Globus pallidus (tissue), 1 donor: ENCODE data around the gene PRKG1.
A peak's percentile ranks its signal among the peaks of the same experiment; 100 is the strongest.
"Not testable (repeated sequence)": the region's sequence is repeated elsewhere in the genome, so short reads cannot be mapped to it uniquely, and the experiment has no call there.

Experiments used
- DNase-seq: peaks from one replicate; pipeline ENCODE4 v3.0.0-alpha.2; 2015; ENCODE audit warnings: low spot score

Gene PRKG1

DNA sequence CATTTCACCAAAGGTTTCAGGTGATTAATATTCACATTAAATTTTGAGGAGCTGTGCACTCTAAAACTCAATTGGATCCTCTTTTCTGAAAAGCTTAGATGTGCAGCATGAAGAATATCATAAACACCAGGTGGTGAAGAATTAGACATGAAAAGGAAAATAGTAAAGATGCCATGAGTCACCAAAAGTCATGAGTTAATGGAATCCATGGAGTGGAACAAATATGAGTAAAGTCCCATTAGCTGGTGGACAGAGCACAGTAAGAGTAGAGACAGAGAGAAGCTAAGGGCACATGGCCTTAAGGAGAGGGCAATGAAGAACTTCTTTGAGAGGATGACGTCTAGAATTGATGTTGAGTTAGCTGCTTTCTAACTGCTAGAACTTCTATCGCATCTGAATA lies 353.5 kb downstream of the PRKG1 start:
- no peak for DNase-seq

DNA sequence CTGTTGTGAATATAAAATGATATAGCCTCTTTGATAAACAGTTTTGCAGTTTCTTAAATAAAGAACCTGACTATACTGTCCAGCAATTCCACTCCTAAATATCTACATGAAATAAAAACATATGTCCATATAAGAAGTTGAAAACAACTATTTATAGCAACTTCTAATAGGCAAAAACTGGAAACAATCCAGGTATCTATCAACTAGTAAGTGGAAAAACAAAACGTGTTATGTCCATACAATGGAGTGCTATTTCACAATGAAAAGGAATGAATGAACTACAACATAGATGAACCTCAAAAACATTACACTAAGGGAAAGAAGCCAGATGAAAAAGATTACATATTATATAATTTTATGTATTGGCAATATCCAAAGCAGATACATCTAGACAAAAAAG lies 356.2 kb downstream of the PRKG1 start:
- DNase-seq: no peak

- no peak for DNase-seq
These were observed 359.7 kb downstream of the PRKG1 start for GRCh38 chr10:51433949-51434475.

GRCh38 chr10:51436805-51437204 lies 362.5 kb downstream of the PRKG1 start:
- DNase-seq: no peak

DNA sequence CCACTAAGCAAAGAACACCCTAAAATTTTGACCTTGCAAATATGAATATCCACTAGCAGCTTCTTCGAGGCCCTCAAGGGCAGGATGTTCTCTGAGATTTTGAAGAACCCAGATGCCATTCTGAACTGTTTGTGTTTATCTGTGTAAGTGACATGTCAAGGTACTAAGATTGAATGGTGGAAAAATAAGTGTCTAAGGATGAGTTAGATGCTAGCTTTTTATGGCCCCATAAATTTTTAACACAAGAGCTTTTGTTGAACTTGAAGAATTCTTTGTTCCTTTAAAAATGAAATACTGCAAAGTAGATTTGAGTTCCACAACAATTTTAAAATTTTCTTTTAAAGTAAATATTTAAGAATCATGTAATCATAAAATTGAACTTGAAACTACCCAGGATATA lies 365.4 kb downstream of the PRKG1 start:
- DNase-seq: no peak

GRCh38 chr10:51445588-51445987 lies 371.3 kb downstream of the PRKG1 start:
- no peak for DNase-seq

- DNase-seq: no peak
These were observed 372.8 kb downstream of the PRKG1 start for GRCh38 chr10:51447119-51447518.

GRCh38 chr10:51455762-51456161 lies 381.5 kb downstream of the PRKG1 start:
- DNase-seq: not testable (repeated sequence)

GRCh38 chr10:51459476-51459875 lies 385.2 kb downstream of the PRKG1 start:
- no peak for DNase-seq

DNA sequence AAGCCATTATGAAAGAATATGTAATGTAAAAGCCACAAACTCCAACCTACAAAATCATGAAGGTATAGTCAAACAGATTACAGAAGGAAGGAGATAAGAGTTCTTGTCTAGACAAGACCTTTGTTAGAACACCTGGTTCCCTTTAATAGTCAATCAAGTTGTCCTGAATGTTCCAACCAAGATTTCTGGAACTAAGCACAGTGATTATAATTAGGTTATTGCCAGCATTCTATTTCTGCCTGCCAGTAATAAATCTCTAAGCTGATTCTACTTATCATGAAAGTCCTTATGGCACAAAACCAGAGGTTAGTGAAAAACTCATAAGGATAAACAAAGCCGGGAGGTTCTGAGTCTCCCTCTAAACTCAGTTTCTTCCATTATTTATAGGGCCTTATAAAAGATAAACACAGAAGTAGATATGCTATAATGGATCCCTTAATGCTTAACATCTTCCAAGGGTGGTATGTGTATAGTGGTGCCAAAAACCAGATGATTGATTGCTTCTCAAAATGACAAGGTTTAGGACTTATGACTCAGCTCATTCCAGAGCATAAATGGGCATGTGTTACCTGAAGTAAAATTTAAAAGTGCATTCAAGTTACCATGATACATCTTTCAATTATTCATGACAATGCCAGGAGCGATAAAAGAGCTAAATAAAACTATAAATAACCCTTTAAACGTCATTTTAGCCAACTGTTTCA lies 387.9 kb downstream of the PRKG1 start:
- DNase-seq: no peak

DNA sequence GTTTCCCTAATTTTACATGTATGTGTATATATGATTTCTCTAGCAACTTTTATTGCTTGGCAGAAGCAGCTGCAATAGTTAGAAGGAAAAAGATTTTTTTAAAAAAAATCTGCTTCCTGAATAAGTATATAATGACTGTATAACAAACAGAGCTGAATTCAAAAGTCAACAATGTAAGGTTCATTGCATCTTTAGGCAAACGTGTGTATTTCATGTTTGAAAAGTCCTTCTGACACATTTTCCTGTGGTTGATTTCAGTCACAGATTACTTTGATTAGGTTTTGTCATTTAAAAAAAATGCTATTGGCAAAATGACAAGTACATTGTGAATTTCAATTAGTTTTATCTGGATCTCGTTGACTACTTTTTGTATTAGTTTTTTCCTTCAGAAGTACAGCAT lies 394.1 kb downstream of the PRKG1 start:
- no peak for DNase-seq

- DNase-seq: no peak
These were observed 395.4 kb downstream of the PRKG1 start for GRCh38 chr10:51469686-51470085.

DNA sequence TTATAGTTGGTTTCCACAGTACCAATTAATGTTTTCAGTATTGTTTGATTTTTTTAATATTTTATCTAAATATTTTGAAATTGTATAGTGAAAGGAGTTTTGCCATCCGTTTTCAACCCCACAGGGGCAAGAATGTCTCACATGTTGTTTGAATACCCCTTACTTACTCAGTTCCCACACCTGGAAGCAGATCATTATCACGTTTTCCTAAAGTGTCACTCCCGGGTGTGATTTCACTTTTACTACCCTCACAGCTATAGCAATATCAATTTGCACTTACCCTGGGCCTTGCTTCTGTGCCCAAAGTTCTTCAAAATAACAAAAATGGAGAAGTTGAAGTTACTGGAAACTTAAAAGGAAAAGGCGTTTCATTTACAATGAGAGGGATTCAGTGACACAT lies 397.0 kb downstream of the PRKG1 start:
- no peak for DNase-seq

- DNase-seq: no peak
These were observed 397.9 kb downstream of the PRKG1 start for GRCh38 chr10:51472154-51472553.

- no peak for DNase-seq
These were observed 405.4 kb downstream of the PRKG1 start for GRCh38 chr10:51479711-51480110.

DNA sequence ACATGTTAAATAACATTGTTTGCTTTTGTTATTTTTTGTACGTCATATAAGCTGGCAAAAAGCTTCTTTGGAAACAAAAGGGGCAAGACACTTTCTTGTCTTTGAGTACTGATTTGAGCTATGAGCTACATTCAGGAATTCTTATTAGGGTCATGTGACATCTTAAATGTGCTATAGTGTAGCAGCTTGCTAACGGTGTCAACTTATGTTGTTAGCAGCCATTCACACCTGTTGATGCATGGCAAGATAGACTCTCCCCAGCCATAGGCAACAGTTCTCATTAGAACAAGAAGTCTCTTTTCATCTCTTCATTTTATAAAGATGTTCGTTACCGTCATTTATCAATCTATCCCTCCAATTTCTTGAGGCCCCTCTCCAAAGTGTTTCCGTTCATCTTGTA lies 411.4 kb downstream of the PRKG1 start:
- no peak for DNase-seq

GRCh38 chr10:51487576-51487975 lies 413.3 kb downstream of the PRKG1 start:
- no peak for DNase-seq

DNA sequence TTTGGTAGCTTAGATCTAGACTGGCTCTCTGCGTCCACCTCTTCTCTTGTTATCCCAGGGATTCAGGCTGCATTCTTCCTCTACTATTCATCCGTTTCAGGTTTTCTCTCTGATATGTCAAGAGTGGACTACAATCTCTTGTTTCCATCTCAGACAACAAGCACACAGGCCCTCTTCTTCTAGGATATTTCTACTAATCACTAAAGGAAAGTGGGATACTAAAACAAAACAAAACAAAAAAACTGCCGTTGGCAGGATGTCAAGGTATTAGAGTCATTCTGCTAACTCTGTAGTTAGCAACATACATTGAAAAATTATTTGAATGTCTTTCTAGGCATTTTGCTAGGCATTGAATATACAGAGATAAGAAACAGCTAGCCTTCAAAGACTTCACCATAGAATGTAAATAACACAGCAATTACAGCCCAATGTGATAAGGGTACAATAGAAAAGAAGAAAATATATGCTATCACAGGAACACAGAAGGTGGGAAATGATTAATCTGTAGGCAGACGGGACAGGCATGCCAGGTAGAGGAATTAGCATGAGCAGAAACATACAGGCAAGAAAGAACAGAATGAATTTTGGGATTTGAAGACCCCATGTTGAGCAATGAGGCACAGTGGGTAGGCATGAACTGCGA lies 414.6 kb downstream of the PRKG1 start:
- no peak for DNase-seq

DNA sequence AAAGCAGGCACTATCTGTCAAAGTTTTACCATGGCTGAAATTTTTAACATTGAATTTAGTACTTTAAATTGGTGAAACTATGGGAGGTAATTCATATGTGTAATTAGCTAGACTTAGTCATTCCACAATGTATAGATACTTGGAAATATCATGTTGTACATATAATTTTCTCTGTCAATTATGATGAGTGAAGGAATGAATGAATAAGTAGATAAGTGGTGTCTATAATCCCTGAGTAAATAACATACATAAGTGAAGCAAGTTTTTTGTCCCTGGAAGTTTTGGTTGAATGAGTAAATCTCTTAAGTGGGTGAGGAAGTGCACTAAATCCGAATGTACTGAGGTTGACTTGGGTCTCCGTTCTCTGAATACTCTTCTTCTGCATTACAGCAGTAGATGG lies 424.1 kb downstream of the PRKG1 start:
- DNase-seq: no peak

DNA sequence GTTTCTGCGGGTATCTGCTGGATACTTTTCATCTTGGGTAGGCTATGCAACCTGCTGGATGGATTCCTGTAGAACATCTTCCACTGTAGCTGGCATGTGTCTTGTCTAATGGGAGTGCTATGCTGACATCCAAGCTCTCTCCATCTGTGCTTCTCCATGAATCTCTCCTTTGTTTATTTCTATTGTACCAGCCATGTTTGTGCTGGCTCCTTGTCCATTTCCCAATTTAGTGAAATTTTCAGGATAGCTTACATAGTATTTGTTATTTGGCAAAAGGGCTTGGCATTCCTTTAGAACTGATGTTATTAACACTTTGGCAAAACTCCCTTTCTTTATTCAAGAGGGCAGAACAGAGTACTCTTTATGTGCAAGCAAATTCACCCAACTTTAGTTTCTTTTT lies 427.1 kb downstream of the PRKG1 start:
- DNase-seq: peak; percentile 50

- DNase-seq: no peak
These were observed 427.8 kb downstream of the PRKG1 start for GRCh38 chr10:51502124-51502523.

GRCh38 chr10:51503378-51503777 lies 429.1 kb downstream of the PRKG1 start:
- no peak for DNase-seq

DNA sequence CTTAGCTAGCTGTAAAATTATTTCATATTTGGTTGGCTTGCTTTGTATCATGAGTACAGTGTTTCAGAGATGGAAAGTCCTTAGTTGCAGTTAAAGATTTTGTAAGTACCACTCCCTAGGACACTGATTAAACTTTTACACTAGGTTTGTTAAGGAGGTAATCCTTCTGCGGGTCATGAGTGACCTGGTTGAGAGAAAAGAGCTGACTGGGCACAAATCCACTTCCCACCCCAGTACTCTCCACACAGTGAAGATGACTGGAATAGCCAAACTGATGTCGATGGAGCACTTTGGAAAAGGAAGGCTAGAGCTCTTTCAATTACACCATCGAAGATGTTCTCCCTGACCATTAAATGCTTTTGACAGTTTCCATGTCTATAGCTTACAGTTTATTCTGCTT lies 433.2 kb downstream of the PRKG1 start:
- DNase-seq: no peak

GRCh38 chr10:51508156-51508555 lies 433.9 kb downstream of the PRKG1 start:
- DNase-seq: no peak
